HCT116 (cell line): Measurements from ENCODE around the gene APBA1. TPM values are rescaled to one million over a fixed set of nuclear protein-coding genes. Genes with fewer than 3 reads are reported as not detected.

Source experiments
- ATAC-seq: fragments of 200-7000 bp; cut with Tn5 transposase; 2 replicates; pipeline ENCODE4 v1.9.1; 2020; ENCODE audit warnings: mild to moderate bottlenecking, moderate library complexity
- BruUV-seq: library from RNA; stranded (reverse); fragments of 400-500 nt; replicated peaks from 2 replicates; lab custom pipeline; 2021; lab: Mats Ljungman, UMichigan
- CTCF ChIA-PET: fragments of 300-600 bp; sonication (Branson Sonifier 250); formaldehyde crosslinking; loops from one replicate; lab custom pipeline; 2021; ENCODE audit warnings: antibody characterized with exemption; lab: Charles Lee
- POLR2A ChIA-PET: fragments of 300-600, 350-600 bp; sonication (Branson Sonifier 250); formaldehyde crosslinking; loops from one replicate; lab custom pipeline; 2021; ENCODE audit warnings: antibody characterized with exemption; lab: Charles Lee
- RAD21 ChIA-PET, 2 experiments: fragments of 300-600 bp; sonication (Branson Sonifier 250); formaldehyde crosslinking; loops; one replicate each; lab custom pipeline; 2023; ENCODE audit warnings: low total read pairs in 2 of 2; ENCODE audit not compliant: uncharacterized antibody in 2 of 2, unreplicated experiment in 2 of 2, low non-redundant PET in 1 of 2; lab: Charles Lee
- DNase-seq: peaks from one replicate; pipeline ENCODE4 v3.0.0-alpha.2; 2010; ENCODE audit warnings: low read depth, low spot score
- H2AFZ ChIP-seq: fragments of 200-600 bp; shearing (Covaris generic), sonication (generic); 2 replicates; pipeline ENCODE4 v1.6.1; 2017; ENCODE audit warnings: low read depth, mixed run types, mixed read lengths, antibody characterized with exemption, low read length; ENCODE audit not compliant: poor library complexity, severe bottlenecking
- H3K27ac ChIP-seq: 2 replicates; pipeline ENCODE4 v1.5.1; 2012; ENCODE audit warnings: low read depth, low read length
- H3K27me3 ChIP-seq: fragments of 200-600 bp; sonication (generic); 2 replicates; pipeline ENCODE4 v1.6.1; 2016; ENCODE audit warnings: mixed run types, low read length, mixed read lengths; ENCODE audit not compliant: insufficient read depth
- H3K36me3 ChIP-seq, 2 experiments: fragments of 200-500 bp in 1 of 2; fragments of 200-600 bp in 1 of 2; sonication (Bioruptor generic) in 1 of 2; sonication (generic) in 1 of 2; 2 replicates each; pipeline versions ENCODE4 v1.5.1 to v1.6.1; 2014 to 2016; ENCODE audit warnings: low read length in 2 of 2, inconsistent platforms in 1 of 2, mixed read lengths in 1 of 2, mixed run types in 1 of 2; ENCODE audit not compliant: insufficient read depth in 2 of 2, control insufficient read depth in 1 of 2
- H3K4me1 ChIP-seq, 2 experiments: fragments of 200-600 bp in 1 of 2; sonication (generic) in 1 of 2; 2 replicates each; pipeline versions ENCODE4 v1.5.1 to v1.6.1; 2012 to 2017; ENCODE audit warnings: low read length in 2 of 2, inconsistent platforms in 1 of 2, mild to moderate bottlenecking in 1 of 2, mixed read lengths in 1 of 2, mixed run types in 1 of 2, moderate library complexity in 1 of 2; ENCODE audit not compliant: insufficient read depth in 2 of 2, control insufficient read depth in 1 of 2
- H3K4me2 ChIP-seq: fragments of 200-600 bp; sonication (generic); 2 replicates; pipeline ENCODE4 v1.6.1; 2017; ENCODE audit warnings: mixed run types, low read length, mixed read lengths
- H3K4me3 ChIP-seq, 2 experiments: fragments of 200-600 bp in 1 of 2; sonication (generic) in 1 of 2; replicated peaks in 1 of 2; 2 replicates each; pipeline ENCODE4 v1.5.1; 2011 to 2016; ENCODE audit warnings: low read length in 2 of 2, control low read depth in 1 of 2, low read depth in 1 of 2, mild to moderate bottlenecking in 1 of 2, mixed read lengths in 1 of 2, mixed run types in 1 of 2
- H3K79me2 ChIP-seq: fragments of 200-600 bp; sonication (generic); 2 replicates; pipeline ENCODE4 v1.6.1; 2017; ENCODE audit warnings: mild to moderate bottlenecking, mixed run types, low read length, moderate library complexity, mixed read lengths; ENCODE audit not compliant: insufficient read depth
- H3K9ac ChIP-seq: fragments of 200-600 bp; sonication (generic); 2 replicates; pipeline ENCODE4 v1.6.1; 2016; ENCODE audit warnings: low read length, mixed read lengths
- H3K9me2 ChIP-seq: fragments of 200-600 bp; sonication (generic), shearing (Covaris generic); 2 replicates; pipeline ENCODE4 v1.6.1; 2017; ENCODE audit warnings: mixed run types, mild to moderate bottlenecking, moderate library complexity; ENCODE audit not compliant: insufficient read depth
- H3K9me3 ChIP-seq, 2 experiments: fragments of 200-500 bp in 1 of 2; fragments of 200-600 bp in 1 of 2; sonication (Bioruptor generic) in 1 of 2; sonication (generic) in 1 of 2; 2 replicates each; pipeline ENCODE4 v1.6.1; 2014 to 2017; ENCODE audit warnings: low read length in 2 of 2, mixed read lengths in 2 of 2, inconsistent platforms in 1 of 2, low read depth in 1 of 2, mild to moderate bottlenecking in 1 of 2, mixed run types in 1 of 2, moderate library complexity in 1 of 2; ENCODE audit not compliant: control insufficient read depth in 1 of 2, insufficient read depth in 1 of 2
- H4K20me1 ChIP-seq: fragments of 200-600 bp; sonication (generic), shearing (Covaris generic); 2 replicates; pipeline ENCODE4 v1.6.1; 2017; ENCODE audit warnings: mixed run types, mild to moderate bottlenecking, moderate library complexity; ENCODE audit not compliant: insufficient read depth
- CBX3 ChIP-seq: IDR thresholded peaks from 2 replicates; pipeline ENCODE4 v1.6.1; 2012; ENCODE audit warnings: low read depth
- CEBPB ChIP-seq: IDR thresholded peaks from 2 replicates; pipeline ENCODE4 v1.6.1; 2012; ENCODE audit warnings: low read depth
- EGR1 ChIP-seq: IDR thresholded peaks from 2 replicates; pipeline ENCODE4 v1.6.1; 2012; ENCODE audit warnings: low read depth
- EZH2phosphoT487 ChIP-seq: fragments of 200-600 bp; IDR thresholded peaks from 2 replicates; pipeline ENCODE4 v1.6.1; 2018; ENCODE audit warnings: antibody characterized with exemption, borderline replicate concordance
- FOSL1 ChIP-seq: IDR thresholded peaks from 2 replicates; pipeline ENCODE4 v1.6.1; 2012; ENCODE audit warnings: low read depth
- POLR2A ChIP-seq: IDR thresholded peaks from 2 replicates; pipeline ENCODE4 v1.7.0; 2011; ENCODE audit warnings: borderline replicate concordance; ENCODE audit not compliant: insufficient read depth, insufficient read length; ENCODE audit errors: extremely low read depth
- RAD21 ChIP-seq: IDR thresholded peaks from 2 replicates; pipeline ENCODE4 v1.6.1; 2012; ENCODE audit warnings: low read depth, mild to moderate bottlenecking
- REST ChIP-seq: IDR thresholded peaks from 2 replicates; pipeline ENCODE4 v1.6.1; 2012; ENCODE audit warnings: low read depth
- SP1 ChIP-seq: IDR thresholded peaks from 2 replicates; pipeline ENCODE4 v1.6.1; 2012; ENCODE audit warnings: low read depth
- TCF7L2 ChIP-seq: IDR thresholded peaks from 2 replicates; pipeline ENCODE4 v1.7.0; 2011; ENCODE audit warnings: borderline replicate concordance, inconsistent platforms; ENCODE audit not compliant: insufficient read depth, insufficient read length; ENCODE audit errors: extremely low read depth
- YY1 ChIP-seq: IDR thresholded peaks from 2 replicates; pipeline ENCODE4 v1.6.1; 2011; ENCODE audit warnings: low read length, low read depth, moderate library complexity, mild to moderate bottlenecking; ENCODE audit not compliant: insufficient replicate concordance; ENCODE audit errors: extremely low read depth
- ZNF274 ChIP-seq: fragments of 200-500 bp; sonication (Bioruptor generic); IDR thresholded peaks from 2 replicates; pipeline ENCODE4 v1.6.1; 2014; ENCODE audit warnings: mild to moderate bottlenecking, low read depth, low read length, inconsistent platforms
- intact Hi-C: fragments of 100-400 bp; cut with micrococcal nuclease; formaldehyde crosslinking; loops from 2 replicates; pipeline ENCODE4 v1.10.0; 2022
- total RNA-seq: library from RNA; stranded (reverse); gene quantifications from one replicate; pipeline ENCODE4 v1.2.1, GENCODE V29; 2021; ENCODE audit not compliant: unreplicated experiment
- TF ChIP-seq, protein P1 (sequence below), 3 experiments: fragments of 200-600 bp in 1 of 3; sonication (generic) in 1 of 3; IDR thresholded peaks in 2 of 3; conservative IDR thresholded peaks in 1 of 3; 2 replicates each; pipeline ENCODE4 v1.5.1; 2012 to 2017; ENCODE audit warnings: low read depth in 2 of 3, low read length in 2 of 3, antibody characterized with exemption in 1 of 3, borderline replicate concordance in 1 of 3, control low read depth in 1 of 3, mild to moderate bottlenecking in 1 of 3, mixed read lengths in 1 of 3, mixed run types in 1 of 3, moderate library complexity in 1 of 3; ENCODE audit not compliant: insufficient read depth in 1 of 3

The APBA1 gene
- total RNA-seq, 1 experiment from 2014 or later, result 0.20 TPM

GRCh38 chr9:69513141-69513820, 158.9 kb downstream of the APBA1 start:
- DNase-seq (no peak), ATAC-seq (no peak)
- Histone ChIP-seq H3K36me3 (no peaks in the 10 kb centered on the region), H3K9me3 (no peaks in the 10 kb centered on the region), H3K27me3 (peaks cover 15% of the 10 kb centered on the region), H3K27ac (no peak overlapping the region), H3K79me2 (no peaks in the 10 kb centered on the region), H3K4me3 (no peak overlapping the region), H3K9ac (no peak overlapping the region), H4K20me1 (no peaks in the 10 kb centered on the region), H3K4me2 (no peak overlapping the region), H2AFZ (no peak overlapping the region), H3K4me1 (no peaks in the 10 kb centered on the region), H3K9me2 (no peaks in the 10 kb centered on the region)
- intact Hi-C loops, result no loop called here
- ChIA-PET RAD21 (no interaction called here), CTCF (no interaction called here), POLR2A (no interaction called here)
- TF ChIP-seq CBX3 (no peak), POLR2A (no peak), CEBPB (no peak), FOSL1 (no peak), EZH2phosphoT487 (no peak), ZNF274 (no peak), SP1 (no peak), YY1 (no peak), EGR1 (no peak), TCF7L2 (no peak), REST (no peak), RAD21 (no peak)
- TF ChIP-seq, protein P1, sequence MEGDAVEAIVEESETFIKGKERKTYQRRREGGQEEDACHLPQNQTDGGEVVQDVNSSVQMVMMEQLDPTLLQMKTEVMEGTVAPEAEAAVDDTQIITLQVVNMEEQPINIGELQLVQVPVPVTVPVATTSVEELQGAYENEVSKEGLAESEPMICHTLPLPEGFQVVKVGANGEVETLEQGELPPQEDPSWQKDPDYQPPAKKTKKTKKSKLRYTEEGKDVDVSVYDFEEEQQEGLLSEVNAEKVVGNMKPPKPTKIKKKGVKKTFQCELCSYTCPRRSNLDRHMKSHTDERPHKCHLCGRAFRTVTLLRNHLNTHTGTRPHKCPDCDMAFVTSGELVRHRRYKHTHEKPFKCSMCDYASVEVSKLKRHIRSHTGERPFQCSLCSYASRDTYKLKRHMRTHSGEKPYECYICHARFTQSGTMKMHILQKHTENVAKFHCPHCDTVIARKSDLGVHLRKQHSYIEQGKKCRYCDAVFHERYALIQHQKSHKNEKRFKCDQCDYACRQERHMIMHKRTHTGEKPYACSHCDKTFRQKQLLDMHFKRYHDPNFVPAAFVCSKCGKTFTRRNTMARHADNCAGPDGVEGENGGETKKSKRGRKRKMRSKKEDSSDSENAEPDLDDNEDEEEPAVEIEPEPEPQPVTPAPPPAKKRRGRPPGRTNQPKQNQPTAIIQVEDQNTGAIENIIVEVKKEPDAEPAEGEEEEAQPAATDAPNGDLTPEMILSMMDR (IDR thresholded peaks at IDR 0.05 in 2 of 3, conservative IDR thresholded peaks at IDR 0.05 in 1 of 3; ENCODE audit: borderline replicate concordance in 1 of 3, insufficient read depth in 1 of 3, low read depth in 2 of 3, low read length in 2 of 3), result no peak
- BruUV-seq, result no TSS peak
